K562 (cell line): ENCODE data around the gene SELENOO. TPM values are rescaled to one million over a fixed set of nuclear protein-coding genes. Genes with fewer than 3 reads are reported as not detected.

Source experiments
- ATAC-seq: fragments of 200-7000 bp; cut with Tn5 transposase; 3 replicates; pipeline ENCODE4 v1.9.1; 2020; ENCODE audit warnings: moderate library complexity
- BruUV-seq: library from RNA; stranded (reverse); fragments of 400-500 nt; replicated peaks from 2 replicates; lab custom pipeline; 2021; lab: Mats Ljungman, UMichigan
- CTCF ChIA-PET: fragments of 300-600 bp; formaldehyde crosslinking; extraction: SDS; loops from one replicate; lab custom pipeline; 2021; ENCODE audit warnings: low intra/inter-chr PET ratio; lab: Yijun Ruan, JAX
- POLR2A ChIA-PET: fragments of 300-600, 350-650 bp; sonication (Branson Sonifier 250); formaldehyde crosslinking; extraction: SDS; loops from one replicate; lab custom pipeline; 2021; ENCODE audit warnings: antibody characterized with exemption, inconsistent platforms; lab: Yijun Ruan, JAX
- DNase-seq, 4 experiments: peaks; one replicate each; pipeline versions ENCODE4 v3.0.0 to v3.0.0-alpha.2; 2011 to 2018; ENCODE audit warnings: low spot score in 3 of 4, mixed read lengths in 3 of 4; ENCODE audit errors: extremely low read depth in 1 of 4
- FAIRE-seq: peaks from 2 replicates; lab custom pipeline; 2011; peaks lifted over from hg19 to GRCh38; lab: Jason Lieb, UNC
- H2AFZ ChIP-seq: 2 replicates; pipeline ENCODE4 v1.6.0; 2011; ENCODE audit warnings: low read depth, low read length, control low read depth, inconsistent platforms
- H3K27ac ChIP-seq: fragments of 200-600 bp; 3 replicates; pipeline ENCODE4 v1.8.0; 2011; ENCODE audit warnings: low read depth, mild to moderate bottlenecking, control low read depth, inconsistent platforms, low read length, moderate library complexity, mixed read lengths; ENCODE audit errors: extremely low read depth
- H3K27me3 ChIP-seq, 2 experiments: fragments of 300-600 bp in 1 of 2; 2 replicates in 1 of 2; 3 replicates in 1 of 2; pipeline versions ENCODE4 v1.6.0 to v1.8.0; 2011; ENCODE audit warnings: inconsistent platforms in 2 of 2, low read length in 2 of 2, mild to moderate bottlenecking in 1 of 2, mixed read lengths in 1 of 2, moderate library complexity in 1 of 2; ENCODE audit not compliant: control insufficient read depth in 2 of 2, insufficient read depth in 2 of 2
- H3K36me3 ChIP-seq: fragments of 300-600 bp; 3 replicates; pipeline ENCODE4 v1.8.0; 2011; ENCODE audit warnings: mild to moderate bottlenecking, low read length, inconsistent platforms; ENCODE audit not compliant: control insufficient read depth, insufficient read depth
- H3K4me1 ChIP-seq, 2 experiments: fragments of 200-600 bp in 1 of 2; replicated peaks in 1 of 2; 2 replicates in 1 of 2; 3 replicates in 1 of 2; pipeline versions ENCODE4 v1.5.1 to v1.8.0; 2011; ENCODE audit warnings: inconsistent platforms in 2 of 2, low read length in 2 of 2, mild to moderate bottlenecking in 1 of 2, mixed read lengths in 1 of 2, moderate library complexity in 1 of 2; ENCODE audit not compliant: control insufficient read depth in 2 of 2, insufficient read depth in 2 of 2
- H3K4me2 ChIP-seq: 2 replicates; pipeline ENCODE4 v1.6.1; 2011; ENCODE audit warnings: low read length, control low read depth, inconsistent platforms, mixed read lengths; ENCODE audit not compliant: insufficient read depth
- H3K4me3 ChIP-seq: fragments of 200-600 bp; sonication (generic), shearing (Covaris generic); 2 replicates; pipeline ENCODE4 v1.5.1; 2016; ENCODE audit warnings: control low read depth, inconsistent platforms
- H3K79me2 ChIP-seq: fragments of 200-600 bp; 3 replicates; pipeline ENCODE4 v1.8.0; 2011; ENCODE audit warnings: low read length, inconsistent platforms; ENCODE audit not compliant: control insufficient read depth, insufficient read depth
- H3K9ac ChIP-seq, 2 experiments: 2 replicates each; pipeline versions ENCODE4 v1.6.0 to v1.6.1; 2011; ENCODE audit warnings: low read depth in 2 of 2, low read length in 2 of 2, control low read depth in 1 of 2, inconsistent platforms in 1 of 2, mild to moderate bottlenecking in 1 of 2, mixed read lengths in 1 of 2; ENCODE audit not compliant: insufficient read depth in 1 of 2
- H3K9me1 ChIP-seq: one replicate; pipeline ENCODE4 v1.6.0; 2011; ENCODE audit warnings: inconsistent platforms, mild to moderate bottlenecking, low read length, moderate library complexity; ENCODE audit not compliant: control insufficient read depth, insufficient read depth
- H3K9me3 ChIP-seq: replicated peaks from 2 replicates; pipeline ENCODE4 v1.5.1; 2011; ENCODE audit warnings: low read depth, low read length, inconsistent platforms; ENCODE audit not compliant: control insufficient read depth, insufficient read depth
- H4K20me1 ChIP-seq: replicated peaks from 2 replicates; pipeline ENCODE4 v1.6.1; 2011; ENCODE audit warnings: low read length, inconsistent platforms, mixed read lengths; ENCODE audit not compliant: control insufficient read depth, insufficient read depth
- MYNN ChIP-seq, 2 experiments: sonication (generic); formaldehyde crosslinking in 1 of 2; IDR thresholded peaks; 2 replicates each; pipeline versions ENCODE4 v1.5.0 to v1.6.1; 2016 to 2020; ENCODE audit warnings: antibody characterized with exemption in 1 of 2, missing genetic modification reagents in 1 of 2
- WGBS: fragments of 100-300 bp; shearing (Covaris generic); methylation state at CpG from one replicate; pipeline ENCODE4 v1.1.6; 2016; ENCODE audit warnings: low coverage, mixed read lengths; ENCODE audit not compliant: insufficient coverage; ENCODE audit errors: missing lambda C conversion rate; 5-methylcytosine and 5-hydroxymethylcytosine counted together
- in situ Hi-C: fragments of 300-500 bp; cut with MboI; formaldehyde crosslinking; loops from 4 replicates; pipeline ENCODE4 v1.15.0; 2018; ENCODE audit warnings: inconsistent platforms, mixed read lengths
- intact Hi-C: fragments of 100-400 bp; cut with micrococcal nuclease; formaldehyde crosslinking; loops from 2 replicates; pipeline ENCODE4 v1.14.2; 2022
- polyA plus RNA-seq, 8 experiments: library from polyadenylated mRNA; depleted of rRNA in 4 of 8; stranded (reverse) in 5 of 8; unstranded in 3 of 8; fragments of >200 nt; fragmentation: Nextera tagmentation in 2 of 8; fragmentation: Illumina TruSeq in 1 of 8; extraction: Ambion mirVana in 2 of 8; extraction: Trizol in 1 of 8; gene quantifications; 2 replicates each; pipeline versions ENCODE4 v1.2.1 to v1.2.3, GENCODE V29; 2011 to 2014; ENCODE audit warnings: inconsistent platforms in 1 of 8, missing spikeins in 1 of 8
- total RNA-seq, 7 experiments: library from RNA; depleted of rRNA in 6 of 7; stranded (reverse); fragments of >200 nt in 6 of 7; fragmentation: Illumina TruSeq in 2 of 7; extraction: Trizol in 2 of 7; gene quantifications; 2 replicates each; pipeline versions ENCODE4 v1.2.1 to v1.2.3, GENCODE V29; 2011 to 2021; ENCODE audit warnings: low replicate concordance in 1 of 7
- TF ChIP-seq, protein P1 (sequence below): fragments of 450-650 bp; formaldehyde crosslinking; IDR thresholded peaks from 2 replicates; pipeline ENCODE4 v1.4.0; 2022; ENCODE audit warnings: missing genetic modification characterization
- TF ChIP-seq, protein P2 (sequence below): fragments of 250-450 bp; sonication (Bioruptor Pico); IDR thresholded peaks from 2 replicates; pipeline ENCODE4 v1.4.0; 2020; ENCODE audit warnings: mild to moderate bottlenecking, moderate library complexity, borderline replicate concordance
- TF ChIP-seq, protein P3 (sequence below): fragments of 450-650 bp; IDR thresholded peaks from 2 replicates; pipeline ENCODE4 v1.6.1; 2016; ENCODE audit warnings: low read depth

Gene SELENOO
- total and polyA plus RNA-seq, 9 of the 15 experiments (the other 6 are each of a cell fraction or from before 2014, with no cell fraction given) = 0.37 to 24.9 (median 8.3) TPM

DNA sequence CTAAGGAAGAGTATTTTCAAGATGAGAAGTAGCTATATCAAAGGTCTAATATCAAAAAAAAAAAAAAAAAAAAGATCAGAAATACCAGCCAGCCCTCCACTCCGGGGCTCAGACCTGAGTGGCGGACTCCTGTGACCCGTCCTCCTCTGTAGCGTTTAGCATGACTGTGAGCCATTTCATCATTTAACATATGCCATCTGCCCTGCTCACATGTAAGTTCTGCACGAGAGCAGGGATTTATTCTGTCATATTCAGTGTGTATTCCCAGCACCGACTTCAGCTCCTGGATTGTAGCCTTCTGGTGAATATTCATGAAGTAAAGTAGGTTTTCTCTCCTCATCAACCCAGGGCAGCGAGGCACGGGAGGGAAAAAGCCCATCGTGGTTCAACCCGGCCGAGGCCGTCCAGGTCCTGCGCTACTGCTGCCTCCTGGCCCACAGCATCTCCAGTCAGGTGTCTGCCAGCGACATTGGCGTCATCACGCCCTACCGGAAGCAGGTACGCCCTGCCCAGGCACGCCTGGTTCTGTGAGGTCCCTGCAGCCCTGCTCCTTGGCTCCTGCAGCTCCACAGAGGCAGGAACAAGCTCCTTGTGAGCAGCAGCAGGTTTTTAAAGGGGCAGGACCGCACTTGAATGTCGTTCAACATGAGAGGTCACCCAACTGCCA is 43.0 kb upstream of the SELENOO start (continued):
- TF ChIP-seq, protein P1, sequence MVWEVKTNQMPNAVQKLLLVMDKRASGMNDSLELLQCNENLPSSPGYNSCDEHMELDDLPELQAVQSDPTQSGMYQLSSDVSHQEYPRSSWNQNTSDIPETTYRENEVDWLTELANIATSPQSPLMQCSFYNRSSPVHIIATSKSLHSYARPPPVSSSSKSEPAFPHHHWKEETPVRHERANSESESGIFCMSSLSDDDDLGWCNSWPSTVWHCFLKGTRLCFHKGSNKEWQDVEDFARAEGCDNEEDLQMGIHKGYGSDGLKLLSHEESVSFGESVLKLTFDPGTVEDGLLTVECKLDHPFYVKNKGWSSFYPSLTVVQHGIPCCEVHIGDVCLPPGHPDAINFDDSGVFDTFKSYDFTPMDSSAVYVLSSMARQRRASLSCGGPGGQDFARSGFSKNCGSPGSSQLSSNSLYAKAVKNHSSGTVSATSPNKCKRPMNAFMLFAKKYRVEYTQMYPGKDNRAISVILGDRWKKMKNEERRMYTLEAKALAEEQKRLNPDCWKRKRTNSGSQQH = no peak
- TF ChIP-seq, protein P2, sequence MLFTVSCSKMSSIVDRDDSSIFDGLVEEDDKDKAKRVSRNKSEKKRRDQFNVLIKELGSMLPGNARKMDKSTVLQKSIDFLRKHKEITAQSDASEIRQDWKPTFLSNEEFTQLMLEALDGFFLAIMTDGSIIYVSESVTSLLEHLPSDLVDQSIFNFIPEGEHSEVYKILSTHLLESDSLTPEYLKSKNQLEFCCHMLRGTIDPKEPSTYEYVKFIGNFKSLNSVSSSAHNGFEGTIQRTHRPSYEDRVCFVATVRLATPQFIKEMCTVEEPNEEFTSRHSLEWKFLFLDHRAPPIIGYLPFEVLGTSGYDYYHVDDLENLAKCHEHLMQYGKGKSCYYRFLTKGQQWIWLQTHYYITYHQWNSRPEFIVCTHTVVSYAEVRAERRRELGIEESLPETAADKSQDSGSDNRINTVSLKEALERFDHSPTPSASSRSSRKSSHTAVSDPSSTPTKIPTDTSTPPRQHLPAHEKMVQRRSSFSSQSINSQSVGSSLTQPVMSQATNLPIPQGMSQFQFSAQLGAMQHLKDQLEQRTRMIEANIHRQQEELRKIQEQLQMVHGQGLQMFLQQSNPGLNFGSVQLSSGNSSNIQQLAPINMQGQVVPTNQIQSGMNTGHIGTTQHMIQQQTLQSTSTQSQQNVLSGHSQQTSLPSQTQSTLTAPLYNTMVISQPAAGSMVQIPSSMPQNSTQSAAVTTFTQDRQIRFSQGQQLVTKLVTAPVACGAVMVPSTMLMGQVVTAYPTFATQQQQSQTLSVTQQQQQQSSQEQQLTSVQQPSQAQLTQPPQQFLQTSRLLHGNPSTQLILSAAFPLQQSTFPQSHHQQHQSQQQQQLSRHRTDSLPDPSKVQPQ = no peak
- no peak for TF ChIP-seq MYNN (IDR thresholded peaks at IDR 0.05)
- TF ChIP-seq MYNN (CRISPR knock-in tag; IDR thresholded peaks at IDR 0.05) = no peak

DNA sequence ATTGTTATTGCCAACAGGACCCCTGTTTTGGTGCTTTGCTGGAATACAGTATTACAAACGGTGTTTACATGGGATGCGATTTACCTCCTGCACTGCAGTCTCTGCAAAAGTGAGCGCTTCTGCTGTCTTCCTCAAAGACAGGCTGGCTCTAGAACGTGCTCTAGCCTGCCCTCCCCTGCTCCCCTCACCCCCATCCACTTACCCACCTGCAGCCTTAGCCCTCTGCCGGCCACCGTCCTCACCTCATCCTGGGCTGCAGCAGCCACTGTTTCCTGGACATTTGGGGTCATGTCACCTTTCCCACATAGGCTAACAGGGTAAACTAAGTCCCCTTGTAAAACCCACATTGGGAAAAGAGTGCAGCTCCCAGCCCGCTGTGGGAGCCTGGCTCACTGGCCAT is 39.9 kb upstream of the SELENOO start:
- Histone ChIP-seq H3K79me2 (no peaks in the 10 kb centered on the region), H3K4me3 (no peak overlapping the region), H3K9me3 (no peaks in the 10 kb centered on the region), H3K4me2 (no peak overlapping the region), H3K27me3 (peaks cover 6 to 15% of the 10 kb centered on the region in 2 experiments; a peak in 4 of 5 replicates), H3K27ac (no peak overlapping the region), H3K36me3 (no peaks in the 10 kb centered on the region), H2AFZ (no peak overlapping the region), H3K4me1 (peaks cover 0 to 13% of the 10 kb centered on the region in 2 experiments; a peak in 2 of 5 replicates), H4K20me1 (no peaks in the 10 kb centered on the region), H3K9me1 (no peaks in the 10 kb centered on the region), H3K9ac (no peak overlapping the region; a peak in 1 of 4 replicates)
- in situ Hi-C loops (no loop called here), intact Hi-C loops (no loop called here)
- FAIRE-seq (no peak), DNase-seq (no peak), ATAC-seq (no peak)
- ChIA-PET CTCF (no interaction called here), POLR2A (interaction anchor here (0.6 to 0.7 kb wide), 2 partner anchors 129 to 508 kb away, joined by 3 to 4 read pairs; no protein-coding TSS in a partner anchor)
- 56% methylated on average over 7 of the region's 7 CpGs for WGBS
- BruUV-seq = no TSS peak
- TF ChIP-seq, protein P3, sequence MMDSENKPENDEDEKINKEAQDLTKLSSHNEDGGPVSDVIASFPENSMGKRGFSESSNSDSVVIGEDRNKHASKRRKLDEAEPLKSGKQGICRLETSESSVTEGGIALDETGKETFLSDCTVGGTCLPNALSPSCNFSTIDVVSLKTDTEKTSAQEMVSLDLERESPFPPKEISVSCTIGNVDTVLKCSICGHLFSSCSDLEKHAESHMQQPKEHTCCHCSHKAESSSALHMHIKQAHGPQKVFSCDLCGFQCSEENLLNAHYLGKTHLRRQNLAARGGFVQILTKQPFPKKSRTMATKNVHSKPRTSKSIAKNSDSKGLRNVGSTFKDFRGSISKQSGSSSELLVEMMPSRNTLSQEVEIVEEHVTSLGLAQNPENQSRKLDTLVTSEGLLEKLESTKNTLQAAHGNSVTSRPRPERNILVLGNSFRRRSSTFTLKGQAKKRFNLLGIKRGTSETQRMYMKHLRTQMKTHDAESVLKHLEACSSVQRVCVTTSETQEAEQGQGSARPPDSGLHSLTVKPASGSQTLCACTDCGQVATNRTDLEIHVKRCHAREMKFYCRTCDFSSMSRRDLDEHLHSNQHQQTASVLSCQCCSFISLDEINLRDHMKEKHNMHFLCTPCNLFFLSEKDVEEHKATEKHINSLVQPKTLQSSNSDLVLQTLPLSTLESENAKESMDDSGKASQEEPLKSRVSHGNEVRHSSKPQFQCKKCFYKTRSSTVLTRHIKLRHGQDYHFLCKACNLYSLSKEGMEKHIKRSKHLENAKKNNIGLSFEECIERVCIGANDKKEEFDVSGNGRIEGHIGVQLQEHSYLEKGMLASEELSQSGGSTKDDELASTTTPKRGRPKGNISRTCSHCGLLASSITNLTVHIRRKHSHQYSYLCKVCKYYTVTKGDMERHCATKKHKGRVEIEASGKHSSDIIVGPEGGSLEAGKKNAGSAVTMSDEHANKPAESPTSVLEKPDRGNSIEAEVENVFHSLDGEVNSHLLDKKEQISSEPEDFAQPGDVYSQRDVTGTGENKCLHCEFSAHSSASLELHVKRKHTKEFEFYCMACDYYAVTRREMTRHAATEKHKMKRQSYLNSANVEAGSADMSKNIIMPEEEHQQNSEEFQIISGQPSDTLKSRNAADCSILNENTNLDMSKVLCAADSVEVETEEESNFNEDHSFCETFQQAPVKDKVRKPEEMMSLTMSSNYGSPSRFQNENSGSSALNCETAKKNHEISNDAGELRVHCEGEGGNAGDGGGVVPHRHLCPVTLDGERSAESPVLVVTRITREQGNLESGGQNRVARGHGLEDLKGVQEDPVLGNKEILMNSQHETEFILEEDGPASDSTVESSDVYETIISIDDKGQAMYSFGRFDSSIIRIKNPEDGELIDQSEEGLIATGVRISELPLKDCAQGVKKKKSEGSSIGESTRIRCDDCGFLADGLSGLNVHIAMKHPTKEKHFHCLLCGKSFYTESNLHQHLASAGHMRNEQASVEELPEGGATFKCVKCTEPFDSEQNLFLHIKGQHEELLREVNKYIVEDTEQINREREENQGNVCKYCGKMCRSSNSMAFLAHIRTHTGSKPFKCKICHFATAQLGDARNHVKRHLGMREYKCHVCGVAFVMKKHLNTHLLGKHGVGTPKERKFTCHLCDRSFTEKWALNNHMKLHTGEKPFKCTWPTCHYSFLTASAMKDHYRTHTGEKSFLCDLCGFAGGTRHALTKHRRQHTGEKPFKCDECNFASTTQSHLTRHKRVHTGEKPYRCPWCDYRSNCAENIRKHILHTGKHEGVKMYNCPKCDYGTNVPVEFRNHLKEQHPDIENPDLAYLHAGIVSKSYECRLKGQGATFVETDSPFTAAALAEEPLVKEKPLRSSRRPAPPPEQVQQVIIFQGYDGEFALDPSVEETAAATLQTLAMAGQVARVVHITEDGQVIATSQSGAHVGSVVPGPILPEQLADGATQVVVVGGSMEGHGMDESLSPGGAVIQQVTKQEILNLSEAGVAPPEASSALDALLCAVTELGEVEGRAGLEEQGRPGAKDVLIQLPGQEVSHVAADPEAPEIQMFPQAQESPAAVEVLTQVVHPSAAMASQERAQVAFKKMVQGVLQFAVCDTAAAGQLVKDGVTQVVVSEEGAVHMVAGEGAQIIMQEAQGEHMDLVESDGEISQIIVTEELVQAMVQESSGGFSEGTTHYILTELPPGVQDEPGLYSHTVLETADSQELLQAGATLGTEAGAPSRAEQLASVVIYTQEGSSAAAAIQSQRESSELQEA = no peak
